HepG2 (cell line): ENCODE results near the gene SNX21. TPM values are rescaled to one million over a fixed set of nuclear protein-coding genes. Genes with fewer than 3 reads are reported as not detected.

ENCODE experiments used
- DPF2 ChIP-seq: sonication (generic); formaldehyde crosslinking; IDR thresholded peaks from 2 replicates; pipeline ENCODE4 v1.4.0; 2020; ENCODE audit warnings: mild to moderate bottlenecking, low read depth, missing genetic modification reagents, borderline replicate concordance
- E2F1 ChIP-seq: sonication (generic); formaldehyde crosslinking; IDR thresholded peaks from 2 replicates; pipeline ENCODE4 v1.5.0; 2020; ENCODE audit warnings: missing genetic modification reagents
- HNF1A ChIP-seq, 2 experiments: sonication (generic) in 1 of 2; formaldehyde crosslinking in 1 of 2; IDR thresholded peaks; 2 replicates each; pipeline versions ENCODE4 v1.4.0 to v1.6.1; 2016 to 2020; ENCODE audit warnings: borderline replicate concordance in 1 of 2, low read depth in 1 of 2, mild to moderate bottlenecking in 1 of 2, missing genetic modification reagents in 1 of 2
- KLF16 ChIP-seq, 2 experiments: sonication (generic) in 1 of 2; formaldehyde crosslinking in 1 of 2; IDR thresholded peaks; 2 replicates each; pipeline versions ENCODE4 v1.6.1 to v1.8.0; 2016 to 2023; ENCODE audit warnings: missing genetic modification reagents in 2 of 2, missing compliant biosample characterization in 1 of 2
- MEF2D ChIP-seq: sonication (generic); formaldehyde crosslinking; IDR thresholded peaks from 2 replicates; pipeline ENCODE4 v1.5.1; 2020; ENCODE audit warnings: mild to moderate bottlenecking, missing genetic modification reagents
- SOX6 ChIP-seq, 2 experiments: fragments of 450-650 bp in 1 of 2; sonication (generic) in 1 of 2; formaldehyde crosslinking in 1 of 2; IDR thresholded peaks; 2 replicates each; pipeline versions ENCODE4 v1.4.0 to v1.6.1; 2017 to 2020; ENCODE audit warnings: antibody characterized with exemption in 1 of 2, mild to moderate bottlenecking in 1 of 2, missing genetic modification reagents in 1 of 2
- SP5 ChIP-seq: IDR thresholded peaks from 2 replicates; pipeline ENCODE4 v1.6.1; 2016; ENCODE audit warnings: low read depth, borderline replicate concordance
- TAF15 ChIP-seq: fragments of 200-400 bp; formaldehyde crosslinking; IDR thresholded peaks from one replicate; pipeline ENCODE4 v1.6.1; 2018; ENCODE audit warnings: mild to moderate bottlenecking, low read depth, low read length; ENCODE audit not compliant: poor library complexity, severe bottlenecking
- ZNF136 ChIP-seq: sonication (generic); formaldehyde crosslinking; IDR thresholded peaks from 2 replicates; pipeline ENCODE4 v1.8.1; 2022; ENCODE audit warnings: low read depth, mild to moderate bottlenecking, moderate library complexity, missing genetic modification reagents
- ZNF230 ChIP-seq: sonication (generic); formaldehyde crosslinking; IDR thresholded peaks from 2 replicates; pipeline ENCODE4 v1.4.0; 2020; ENCODE audit warnings: mild to moderate bottlenecking, missing genetic modification reagents
- ZNF326 ChIP-seq: sonication (generic); formaldehyde crosslinking; IDR thresholded peaks from 2 replicates; pipeline ENCODE4 v1.4.0; 2020; ENCODE audit warnings: missing genetic modification reagents, borderline replicate concordance
- ZNF512B ChIP-seq: sonication (generic); formaldehyde crosslinking; IDR thresholded peaks from 2 replicates; pipeline ENCODE4 v1.5.1; 2020; ENCODE audit warnings: missing genetic modification reagents, mild to moderate bottlenecking, borderline replicate concordance
- ZNF572 ChIP-seq: sonication (generic); formaldehyde crosslinking; IDR thresholded peaks from 2 replicates; pipeline ENCODE4 v1.5.1; 2020; ENCODE audit warnings: mild to moderate bottlenecking, missing genetic modification reagents
- ZNF589 ChIP-seq: sonication (generic); formaldehyde crosslinking; conservative IDR thresholded peaks from 2 replicates; pipeline ENCODE4 v1.8.0; 2022; ENCODE audit warnings: mild to moderate bottlenecking, moderate library complexity, missing genetic modification reagents
- polyA plus RNA-seq, 8 experiments: library from polyadenylated mRNA; depleted of rRNA in 3 of 8; stranded (reverse) in 7 of 8; unstranded in 1 of 8; fragments of >200 nt; fragmentation: Illumina TruSeq in 4 of 8; extraction: Trizol in 4 of 8; gene quantifications; 2 replicates each; pipeline versions ENCODE4 v1.2.1 to v1.2.3, GENCODE V29; 2011 to 2016; ENCODE audit warnings: low read depth in 4 of 8, missing spikeins in 1 of 8, mixed read lengths in 1 of 8; ENCODE audit not compliant: insufficient read depth in 1 of 8
- total RNA-seq, 5 experiments: library from RNA; depleted of rRNA; stranded (reverse); fragments of >200 nt; fragmentation: Illumina TruSeq; extraction: Trizol; gene quantifications; 2 replicates each; pipeline ENCODE4 v1.2.3, GENCODE V29; 2016; ENCODE audit warnings: low read depth in 1 of 5
- TF ChIP-seq, protein P1 (sequence below): IDR thresholded peaks from 2 replicates; pipeline ENCODE4 v1.6.1; 2012; ENCODE audit warnings: low read depth, low read length, improper control_type of control experiment

The SNX21 gene
- total and polyA plus RNA-seq, 2 of the 13 experiments (the other 11 are each of a cell fraction or from before 2014, with no cell fraction given) = 7.7 to 12.8 TPM

DNA sequence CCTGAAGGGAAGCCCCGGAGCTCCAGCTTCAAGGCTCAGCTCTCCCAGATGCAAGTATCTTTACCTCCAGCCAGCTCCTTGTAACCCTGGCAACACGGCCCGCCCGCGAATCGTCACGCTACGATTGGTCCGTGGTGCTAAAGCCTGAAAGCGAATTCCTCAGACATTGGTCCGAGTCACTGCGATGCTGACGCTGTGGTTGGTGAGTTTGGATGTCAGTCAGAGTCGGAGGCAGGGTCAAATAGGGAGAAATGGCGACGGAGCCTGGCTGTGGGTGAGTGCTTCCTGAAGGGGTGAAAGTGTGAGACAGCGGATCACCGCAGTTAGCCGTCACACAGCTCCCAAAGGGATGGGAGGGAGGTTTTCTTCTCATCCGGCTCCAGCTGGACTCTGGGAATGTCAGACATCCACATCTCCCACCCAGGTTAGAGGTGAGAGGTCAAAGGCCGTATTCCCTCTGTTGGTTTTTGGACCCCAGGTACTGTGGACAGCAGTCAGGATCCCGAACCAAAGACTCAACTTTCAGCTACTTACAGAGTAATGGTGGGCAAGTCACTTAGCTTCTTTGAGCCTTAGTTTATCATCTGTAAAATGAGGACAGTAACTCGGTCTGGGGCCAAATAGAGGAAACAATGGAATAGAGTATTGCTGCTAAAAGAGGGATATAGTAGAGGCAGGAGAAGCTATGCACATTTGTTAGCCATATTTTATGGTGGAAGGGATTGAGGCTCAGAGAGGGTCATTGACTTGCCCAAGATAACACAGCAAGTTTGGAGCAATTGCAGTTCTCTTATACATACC lies 47.6 kb downstream of the SNX21 start, which contains the start of gene ZSWIM1 (continued):
- no peak for TF ChIP-seq E2F1
- TF ChIP-seq, protein P1, sequence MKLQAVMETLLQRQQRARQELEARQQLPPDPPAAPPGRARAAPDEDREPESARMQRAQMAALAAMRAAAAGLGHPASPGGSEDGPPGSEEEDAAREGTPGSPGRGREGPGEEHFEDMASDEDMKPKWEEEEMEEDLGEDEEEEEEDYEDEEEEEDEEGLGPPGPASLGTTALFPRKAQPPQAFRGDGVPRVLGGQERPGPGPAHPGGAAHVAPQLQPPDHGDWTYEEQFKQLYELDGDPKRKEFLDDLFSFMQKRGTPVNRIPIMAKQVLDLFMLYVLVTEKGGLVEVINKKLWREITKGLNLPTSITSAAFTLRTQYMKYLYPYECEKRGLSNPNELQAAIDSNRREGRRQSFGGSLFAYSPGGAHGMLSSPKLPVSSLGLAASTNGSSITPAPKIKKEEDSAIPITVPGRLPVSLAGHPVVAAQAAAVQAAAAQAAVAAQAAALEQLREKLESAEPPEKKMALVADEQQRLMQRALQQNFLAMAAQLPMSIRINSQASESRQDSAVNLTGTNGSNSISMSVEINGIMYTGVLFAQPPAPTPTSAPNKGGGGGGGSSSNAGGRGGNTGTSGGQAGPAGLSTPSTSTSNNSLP = 0 out of 2 replicates have a peak, but pooled peaks have one; percentile 10
- TF ChIP-seq KLF16 (CRISPR knock-in tag; IDR thresholded peaks at IDR 0.05) = peak in 1 of 2 experiments; percentile 65; a peak in 1 of 4 replicates
- no peak for TF ChIP-seq HNF1A (IDR thresholded peaks at IDR 0.05; ENCODE audit: low read depth)
- TF ChIP-seq HNF1A (CRISPR knock-in tag; IDR thresholded peaks at IDR 0.05; ENCODE audit: borderline replicate concordance) = peak; percentile 51
- TF ChIP-seq TAF15 = no peak
- 0 out of 2 replicates have a peak, but pooled peaks have one; percentile 38 for TF ChIP-seq ZNF589
- TF ChIP-seq ZNF230 = peak; percentile 63
- TF ChIP-seq ZNF136 (CRISPR knock-in tag) = no peak
- TF ChIP-seq SP5 = no peak
- 0 out of 2 replicates have a peak, but pooled peaks have one; percentile 4 for TF ChIP-seq DPF2 (CRISPR knock-in tag)
- no peak for TF ChIP-seq SOX6 (IDR thresholded peaks at IDR 0.05)
- TF ChIP-seq SOX6 (CRISPR knock-in tag; IDR thresholded peaks at IDR 0.05) = peak; percentile 64
- no peak for TF ChIP-seq ZNF572 (CRISPR knock-in tag)
- no peak for TF ChIP-seq ZNF326
- TF ChIP-seq MEF2D (CRISPR knock-in tag) = peak; percentile 73
- TF ChIP-seq ZNF512B = no peak
